ENCODE measurements around the gene GCLM. TPM values are rescaled to one million over a fixed set of nuclear protein-coding genes. Genes with fewer than 3 reads are reported as not detected.

GCLM gene
- total RNA-seq, 1 experiment from 2014 or later = 28.9 TPM

GRCh38 chr1:93846992-93847810 lies 62.0 kb downstream of the GCLM start:
- Histone ChIP-seq H3K4me1 (ENCODE audit: control insufficient read depth in 1 of 2, insufficient read depth in 2 of 2, low read length in 2 of 2) (peaks cover 7 to 33% of the 10 kb centered on the region in 2 experiments; a peak in 3 of 4 replicates), H3K79me2 (ENCODE audit: insufficient read depth, low read length) (no peaks in the 10 kb centered on the region), H3K4me2 (ENCODE audit: low read length) (peak overlapping the region; percentile 97), H3K27me3 (ENCODE audit: insufficient read depth, low read length) (no peaks in the 10 kb centered on the region), H3K36me3 (ENCODE audit: control insufficient read depth in 1 of 2, insufficient read depth in 2 of 2, low read length in 2 of 2) (no peaks in the 10 kb centered on the region), H3K9me3 (ENCODE audit: control insufficient read depth in 1 of 2, insufficient read depth in 1 of 2, low read depth in 1 of 2, low read length in 2 of 2) (no peaks in the 10 kb centered on the region), H3K27ac (ENCODE audit: low read depth, low read length) (peak overlapping the region; percentile 69), H4K20me1 (ENCODE audit: insufficient read depth) (no peaks in the 10 kb centered on the region), H3K9me2 (ENCODE audit: insufficient read depth) (no peaks in the 10 kb centered on the region), H3K9ac (ENCODE audit: low read length) (peak overlapping the region; percentile 78), H2AFZ (ENCODE audit: low read depth, low read length, poor library complexity, severe bottlenecking) (peak overlapping the region; percentile 79), H3K4me3 (replicated peaks in 1 of 2; ENCODE audit: low read depth in 1 of 2, low read length in 2 of 2) (peak overlapping the region; percentile 59 to 79)
- intact Hi-C loops (cut with micrococcal nuclease) = no loop called here
- BruUV-seq (replicated peaks) = no TSS peak
- POLR2A ChIA-PET = interaction anchor here (1.3 kb wide), 1 partner anchor 141 kb away, joined by 4 read pairs; no protein-coding TSS in a partner anchor
- TF ChIP-seq ZBTB33 (IDR thresholded peaks at IDR 0.05; ENCODE audit: extremely low read depth, insufficient replicate concordance, low read length) (peak; percentile 46), ZFX (IDR thresholded peaks at IDR 0.05) (peak; percentile 84), EZH2phosphoT487 (IDR thresholded peaks at IDR 0.05; ENCODE audit: borderline replicate concordance) (no peak), ATF3 (IDR thresholded peaks at IDR 0.05) (peak; percentile 98), CBX3 (IDR thresholded peaks at IDR 0.05; ENCODE audit: low read depth) (no peak; the same call in 1 of the 2 replicates), MAX (IDR thresholded peaks at IDR 0.05) (peak; percentile 42), REST (IDR thresholded peaks at IDR 0.05; ENCODE audit: low read depth) (no peak), JUND (IDR thresholded peaks at IDR 0.05) (no peak), POLR2A (IDR thresholded peaks at IDR 0.05; ENCODE audit: borderline replicate concordance, extremely low read depth, insufficient read depth, insufficient read length) (peak; percentile 6), YY1 (IDR thresholded peaks at IDR 0.05; ENCODE audit: extremely low read depth, insufficient replicate concordance, low read depth, low read length) (peak; percentile 33), EZH2 (IDR thresholded peaks at IDR 0.05) (no peak), POLR2AphosphoS5 (IDR thresholded peaks at IDR 0.05; ENCODE audit: low read depth, low read length) (peak; percentile 64), CEBPB (IDR thresholded peaks at IDR 0.05; ENCODE audit: low read depth) (peak; percentile 21; the same call in 1 of the 2 replicates)
- ATAC-seq = peak; percentile 65
- CTCF ChIA-PET = interaction anchor here (1.4 to 1.5 kb wide), 3 partner anchors 179 to 218 kb away, joined by 3 to 11 read pairs (median 7); no protein-coding TSS in a partner anchor
- RAD21 ChIA-PET (ENCODE audit: low non-redundant PET in 1 of 2, low total read pairs in 2 of 2, uncharacterized antibody in 2 of 2, unreplicated experiment in 2 of 2) = interaction anchor here in 1 of 2 experiments (0.6 kb wide), 1 partner anchor 63 kb away, joined by 3 read pairs; no protein-coding TSS in a partner anchor
- DNase-seq (ENCODE audit: low read depth, low spot score) = peak; percentile 81

Data from HCT116 (cell line).